ENCODE measurements around the gene INPP5A.

The INPP5A gene

DNA sequence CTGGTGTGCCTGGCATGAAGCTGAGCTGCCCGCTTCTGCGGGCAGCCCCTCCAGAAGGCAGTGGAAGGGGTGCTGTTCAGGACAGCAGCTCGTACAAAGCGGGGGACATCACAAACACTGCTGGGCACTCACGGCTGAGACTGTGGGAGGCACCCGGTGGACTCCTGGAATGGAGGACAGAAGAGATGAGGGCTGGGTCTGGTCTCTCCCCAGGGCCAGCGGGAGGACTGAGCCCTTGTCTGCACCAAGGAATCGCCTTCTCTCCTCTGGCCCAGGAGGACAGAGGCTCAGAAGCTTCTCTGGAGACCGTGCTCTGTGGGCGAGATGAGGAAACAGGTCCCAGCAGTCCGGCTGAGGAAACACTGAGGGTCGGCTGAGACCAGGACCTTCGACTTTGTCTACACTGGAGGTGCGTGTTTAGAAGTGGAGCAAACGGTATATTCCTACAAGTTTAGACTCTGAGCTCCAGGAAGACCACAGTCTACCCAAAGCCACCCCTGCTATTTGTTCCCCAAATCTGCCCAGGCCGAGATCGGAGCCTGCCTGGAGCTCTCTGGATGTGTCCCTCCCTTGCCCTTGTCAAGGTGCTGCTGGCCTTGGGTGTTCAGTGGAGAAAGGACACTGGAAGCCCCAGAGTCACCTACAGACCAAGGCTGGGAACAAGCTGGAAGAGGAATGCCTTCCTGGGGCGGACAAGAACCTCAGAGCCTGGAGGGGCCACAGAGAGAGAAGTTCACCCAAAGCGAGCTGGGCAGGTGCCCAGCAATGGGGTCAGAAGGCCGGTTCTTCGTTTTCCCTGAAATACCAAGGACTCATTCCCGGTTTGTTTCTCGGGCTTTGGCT, 12.9 kb upstream of the INPP5A start:
- no peaks in the 10 kb centered on the region for H3K27me3 ChIP-seq (ENCODE audit: control insufficient read depth, insufficient read depth, low read length)
- peaks cover 16% of the 10 kb centered on the region for H3K4me1 ChIP-seq (ENCODE audit: control insufficient read depth, insufficient read depth, low read length)
- H3K27ac ChIP-seq (ENCODE audit: low read depth, low read length) = no peak overlapping the region
- no peaks in the 10 kb centered on the region for H3K36me3 ChIP-seq (ENCODE audit: control insufficient read depth, insufficient read depth, low read length)
- H3K4me3 ChIP-seq (ENCODE audit: low read length) = no peak overlapping the region
- no peak overlapping the region for H3K9ac ChIP-seq (ENCODE audit: low read length)

DNA sequence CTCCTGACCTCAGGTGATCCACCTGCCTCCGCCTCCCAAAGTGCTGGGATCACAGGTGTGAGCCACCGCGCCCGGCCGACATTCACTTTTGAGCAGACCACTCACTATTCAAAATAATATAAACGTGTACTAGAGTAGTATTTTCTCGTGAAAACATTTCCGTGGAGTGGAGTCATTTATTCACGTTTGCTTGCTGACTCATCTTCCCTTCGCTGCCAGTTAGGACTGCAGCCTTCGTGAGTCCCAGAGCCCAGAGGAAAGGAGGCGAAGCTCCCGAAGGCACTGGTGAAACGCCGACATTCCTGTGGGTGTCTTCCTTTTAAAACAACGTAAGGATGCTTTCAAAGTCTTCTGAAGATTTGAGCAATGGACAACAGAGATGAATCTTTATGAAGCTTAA, 10.9 kb upstream of the INPP5A start:
- no peak overlapping the region for H3K27ac ChIP-seq (ENCODE audit: low read depth, low read length)
- H3K9ac ChIP-seq (ENCODE audit: low read length) = no peak overlapping the region
- no peaks in the 10 kb centered on the region for H3K4me1 ChIP-seq (ENCODE audit: control insufficient read depth, insufficient read depth, low read length)
- no peaks in the 10 kb centered on the region for H3K36me3 ChIP-seq (ENCODE audit: control insufficient read depth, insufficient read depth, low read length)
- no peak overlapping the region for H3K4me3 ChIP-seq (ENCODE audit: low read length)
- no peaks in the 10 kb centered on the region for H3K27me3 ChIP-seq (ENCODE audit: control insufficient read depth, insufficient read depth, low read length)

DNA sequence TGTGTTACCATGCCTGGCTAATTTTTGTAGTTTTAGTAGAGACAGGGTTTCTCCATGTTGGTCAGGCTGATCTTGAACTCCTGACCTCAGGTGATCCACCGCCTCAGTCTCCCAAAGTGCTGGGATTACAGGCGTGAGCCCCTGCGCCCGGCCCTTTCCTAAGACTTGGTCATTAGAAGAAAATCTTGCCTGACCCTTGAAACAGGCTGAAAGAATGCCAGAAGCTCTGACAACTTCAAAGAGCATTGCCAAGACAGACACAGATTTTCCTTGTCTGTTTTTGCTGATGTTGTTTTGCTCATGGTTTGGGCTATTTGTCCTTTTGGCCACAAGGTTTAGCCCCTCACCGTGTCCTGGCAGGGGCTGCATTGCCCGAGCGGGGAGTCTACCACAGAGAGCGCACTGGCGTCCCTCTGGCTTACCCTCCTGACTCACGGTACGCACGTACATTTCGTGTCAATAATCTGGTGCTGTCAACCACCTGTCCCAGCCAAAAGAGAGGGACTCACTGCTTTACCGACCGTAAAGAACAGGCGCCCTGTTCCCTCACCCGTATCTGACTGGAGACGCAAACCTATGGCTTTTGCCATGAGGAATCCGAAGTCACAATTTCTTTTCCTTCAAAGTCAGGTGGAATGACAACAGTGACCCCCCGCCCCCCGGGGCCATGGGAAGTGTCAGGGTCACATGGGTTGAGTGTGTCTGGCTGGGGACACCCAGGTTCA, 10.1 kb upstream of the INPP5A start:
- H3K9ac ChIP-seq (ENCODE audit: low read length) = no peak overlapping the region
- H3K4me3 ChIP-seq (ENCODE audit: low read length) = no peak overlapping the region
- H3K4me1 ChIP-seq (ENCODE audit: control insufficient read depth, insufficient read depth, low read length) = no peaks in the 10 kb centered on the region
- no peaks in the 10 kb centered on the region for H3K27me3 ChIP-seq (ENCODE audit: control insufficient read depth, insufficient read depth, low read length)
- H3K36me3 ChIP-seq (ENCODE audit: control insufficient read depth, insufficient read depth, low read length) = no peaks in the 10 kb centered on the region
- no peak overlapping the region for H3K27ac ChIP-seq (ENCODE audit: low read depth, low read length)

DNA sequence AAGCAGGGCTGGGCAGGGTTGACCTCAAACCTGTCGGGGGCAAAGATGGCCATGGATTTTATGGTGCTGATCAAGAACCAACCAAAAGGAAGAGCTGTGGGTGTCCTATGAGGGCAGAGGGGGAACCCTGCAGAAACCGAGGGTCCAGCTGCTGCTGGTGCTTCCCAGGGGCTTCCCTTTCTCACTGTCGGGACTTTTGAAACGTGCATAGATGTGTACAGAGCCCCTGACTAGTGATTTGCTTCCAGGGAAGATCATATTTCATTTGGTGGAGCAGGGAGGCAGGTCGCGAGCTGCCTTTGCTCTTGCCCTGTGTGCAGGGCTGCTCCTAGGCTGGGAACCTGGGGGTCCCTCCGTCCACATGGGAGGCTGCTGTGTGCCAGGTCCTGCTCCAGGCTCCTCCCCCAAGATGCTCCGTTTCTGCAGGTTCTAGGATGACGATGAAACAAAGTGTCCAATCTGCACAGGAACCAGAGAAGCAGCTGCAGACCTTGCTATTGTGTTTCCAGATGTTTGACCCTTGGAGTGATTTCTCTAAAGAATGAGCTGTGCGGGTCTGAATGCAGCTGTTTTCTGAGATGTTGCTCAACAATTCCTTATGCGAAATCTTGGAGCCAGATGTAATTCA, 9.4 kb upstream of the INPP5A start:
- Histone ChIP-seq H3K27me3 (ENCODE audit: control insufficient read depth, insufficient read depth, low read length) (no peaks in the 10 kb centered on the region), H3K4me3 (ENCODE audit: low read length) (no peak overlapping the region), H3K27ac (ENCODE audit: low read depth, low read length) (no peak overlapping the region), H3K9ac (ENCODE audit: low read length) (no peak overlapping the region), H3K4me1 (ENCODE audit: control insufficient read depth, insufficient read depth, low read length) (no peaks in the 10 kb centered on the region), H3K36me3 (ENCODE audit: control insufficient read depth, insufficient read depth, low read length) (no peaks in the 10 kb centered on the region)

DNA sequence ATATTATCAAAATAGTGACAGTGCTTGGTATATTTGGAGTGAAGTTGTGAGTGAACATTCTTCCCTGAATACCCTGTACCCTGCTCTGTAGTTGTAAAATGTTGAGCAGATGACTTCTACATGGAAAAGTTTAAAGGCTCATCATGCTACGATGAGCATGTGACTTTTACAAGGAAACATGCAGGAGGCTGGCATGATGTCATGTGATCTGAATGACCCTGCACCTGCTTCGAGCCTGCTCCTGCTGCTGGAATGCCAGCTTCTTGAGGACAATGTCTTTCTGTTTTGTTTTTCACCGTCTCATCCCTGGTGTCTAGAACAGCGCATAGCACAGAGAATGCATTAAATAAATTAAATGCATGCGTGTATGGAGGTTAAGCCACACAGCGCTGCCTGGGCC, 5.4 kb upstream of the INPP5A start:
- H3K4me1 ChIP-seq (ENCODE audit: control insufficient read depth, insufficient read depth, low read length) = peaks cover 4% of the 10 kb centered on the region
- H3K9ac ChIP-seq (ENCODE audit: low read length) = no peak overlapping the region
- H3K27ac ChIP-seq (ENCODE audit: low read depth, low read length) = no peak overlapping the region
- H3K27me3 ChIP-seq (ENCODE audit: control insufficient read depth, insufficient read depth, low read length) = no peaks in the 10 kb centered on the region
- no peaks in the 10 kb centered on the region for H3K36me3 ChIP-seq (ENCODE audit: control insufficient read depth, insufficient read depth, low read length)
- no peak overlapping the region for H3K4me3 ChIP-seq (ENCODE audit: low read length)

DNA sequence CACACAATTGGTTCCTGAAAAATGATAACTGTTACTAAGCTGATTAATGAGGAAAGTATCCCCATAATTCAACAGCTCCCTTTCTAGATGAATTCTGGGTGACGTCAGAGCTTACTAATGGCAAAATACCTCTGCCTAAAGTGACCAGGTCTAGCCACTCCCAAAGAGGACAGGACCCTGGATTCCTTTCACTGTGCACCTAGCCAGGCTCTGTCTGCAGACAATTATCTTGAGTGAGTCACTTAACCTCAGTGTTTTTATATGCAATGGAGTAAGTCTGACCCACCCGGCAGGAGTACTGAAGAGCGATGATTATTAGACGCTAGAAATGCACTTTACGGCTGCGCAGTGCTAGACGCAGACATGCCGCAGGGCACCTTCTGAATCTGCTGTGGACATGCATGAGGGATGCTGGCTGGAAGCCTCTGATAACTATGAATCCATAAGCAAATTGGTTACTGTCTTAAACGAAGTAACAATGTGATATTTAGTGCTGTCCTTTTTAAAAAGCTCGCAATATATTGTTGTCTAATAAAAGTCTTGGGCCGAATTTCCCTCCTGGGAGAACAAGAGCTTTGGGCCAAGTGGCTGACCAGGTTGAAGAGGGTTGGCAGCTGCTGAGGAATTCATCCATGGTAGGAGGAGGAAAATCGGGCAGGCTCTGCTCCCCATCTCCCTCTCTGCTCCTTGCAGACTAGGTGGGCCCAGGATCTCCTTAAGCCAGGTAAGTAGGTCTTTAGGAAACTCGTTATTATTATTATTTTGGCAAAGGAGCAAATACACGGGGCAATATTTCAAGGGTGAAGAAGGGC, 4.6 kb upstream of the INPP5A start:
- Histone ChIP-seq H3K27me3 (ENCODE audit: control insufficient read depth, insufficient read depth, low read length) (no peaks in the 10 kb centered on the region), H3K36me3 (ENCODE audit: control insufficient read depth, insufficient read depth, low read length) (no peaks in the 10 kb centered on the region), H3K4me1 (ENCODE audit: control insufficient read depth, insufficient read depth, low read length) (peaks cover 4% of the 10 kb centered on the region), H3K27ac (ENCODE audit: low read depth, low read length) (no peak overlapping the region), H3K9ac (ENCODE audit: low read length) (no peak overlapping the region), H3K4me3 (ENCODE audit: low read length) (no peak overlapping the region)

DNA sequence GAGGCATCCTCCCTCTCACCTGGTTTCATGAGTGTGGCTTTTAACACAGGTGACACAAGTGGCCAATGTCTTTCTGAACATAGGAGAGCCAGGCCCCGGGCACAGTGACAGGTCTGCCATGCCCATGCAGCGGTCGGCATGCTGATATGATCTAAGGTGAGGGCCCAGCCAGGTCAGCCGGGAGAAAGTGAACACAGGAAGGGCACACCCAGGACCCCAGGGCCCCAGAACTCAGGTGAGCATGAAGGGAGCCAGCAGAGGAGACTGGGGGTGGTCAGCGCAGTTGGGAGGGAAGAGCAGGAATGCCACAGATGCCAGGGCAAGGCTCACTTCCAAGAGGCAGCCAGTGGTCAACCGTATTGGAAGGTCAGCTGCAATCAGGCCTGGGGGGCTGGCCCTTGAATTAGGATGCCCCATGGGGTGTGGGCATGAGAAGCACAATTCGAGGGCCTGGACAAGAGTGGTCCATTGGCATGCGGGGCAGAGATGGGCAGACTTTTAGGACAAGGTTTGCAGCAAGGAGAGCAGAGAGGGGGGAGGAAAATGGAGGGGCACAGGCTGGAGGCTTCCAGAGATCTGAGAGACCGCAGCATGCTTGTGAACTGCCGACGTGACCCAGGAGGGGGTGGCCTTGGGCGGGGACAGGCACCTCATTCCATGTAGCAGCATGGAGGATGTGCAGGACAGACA, 3.9 kb upstream of the INPP5A start:
- H3K36me3 ChIP-seq (ENCODE audit: control insufficient read depth, insufficient read depth, low read length) = no peaks in the 10 kb centered on the region
- peaks cover 6% of the 10 kb centered on the region for H3K4me1 ChIP-seq (ENCODE audit: control insufficient read depth, insufficient read depth, low read length)
- H3K27ac ChIP-seq (ENCODE audit: low read depth, low read length) = no peak overlapping the region
- H3K4me3 ChIP-seq (ENCODE audit: low read length) = no peak overlapping the region
- no peak overlapping the region for H3K9ac ChIP-seq (ENCODE audit: low read length)
- no peaks in the 10 kb centered on the region for H3K27me3 ChIP-seq (ENCODE audit: control insufficient read depth, insufficient read depth, low read length)

DNA sequence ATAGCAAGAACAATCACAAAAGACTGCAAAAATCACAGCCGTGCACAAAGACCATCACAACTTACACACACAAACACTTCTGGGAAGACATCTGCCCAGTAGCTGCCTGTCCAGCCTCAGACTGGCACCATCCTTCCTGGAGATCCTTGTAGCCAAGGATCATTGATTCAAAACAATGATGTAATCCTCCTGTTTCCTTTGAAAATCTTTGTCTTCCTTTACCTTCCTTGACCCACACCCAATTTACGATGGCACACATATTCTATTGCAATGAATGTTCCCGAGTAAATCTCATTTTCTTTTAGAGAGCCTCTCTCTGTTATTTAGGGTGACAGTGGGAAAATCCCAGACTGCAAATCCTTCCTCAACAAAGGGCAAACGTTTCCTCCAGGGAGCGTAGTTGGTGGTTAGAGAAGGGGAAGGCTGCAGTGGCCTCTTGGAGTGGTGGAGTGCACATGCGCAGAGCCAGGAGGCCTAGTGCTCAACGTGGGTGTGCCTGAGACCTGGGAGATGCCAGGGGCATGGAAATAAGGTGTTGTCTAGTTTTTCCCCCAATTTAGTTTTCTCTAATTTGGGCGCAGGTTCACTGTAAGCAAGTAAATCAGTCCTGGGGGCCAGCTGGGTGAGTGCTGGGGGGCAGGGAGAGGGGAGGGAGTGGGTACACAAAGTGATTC, 3.1 kb upstream of the INPP5A start:
- no peak overlapping the region for H3K9ac ChIP-seq (ENCODE audit: low read length)
- H3K36me3 ChIP-seq (ENCODE audit: control insufficient read depth, insufficient read depth, low read length) = no peaks in the 10 kb centered on the region
- H3K4me3 ChIP-seq (ENCODE audit: low read length) = no peak overlapping the region
- H3K4me1 ChIP-seq (ENCODE audit: control insufficient read depth, insufficient read depth, low read length) = peaks cover 12% of the 10 kb centered on the region
- no peak overlapping the region for H3K27ac ChIP-seq (ENCODE audit: low read depth, low read length)
- no peaks in the 10 kb centered on the region for H3K27me3 ChIP-seq (ENCODE audit: control insufficient read depth, insufficient read depth, low read length)

DNA sequence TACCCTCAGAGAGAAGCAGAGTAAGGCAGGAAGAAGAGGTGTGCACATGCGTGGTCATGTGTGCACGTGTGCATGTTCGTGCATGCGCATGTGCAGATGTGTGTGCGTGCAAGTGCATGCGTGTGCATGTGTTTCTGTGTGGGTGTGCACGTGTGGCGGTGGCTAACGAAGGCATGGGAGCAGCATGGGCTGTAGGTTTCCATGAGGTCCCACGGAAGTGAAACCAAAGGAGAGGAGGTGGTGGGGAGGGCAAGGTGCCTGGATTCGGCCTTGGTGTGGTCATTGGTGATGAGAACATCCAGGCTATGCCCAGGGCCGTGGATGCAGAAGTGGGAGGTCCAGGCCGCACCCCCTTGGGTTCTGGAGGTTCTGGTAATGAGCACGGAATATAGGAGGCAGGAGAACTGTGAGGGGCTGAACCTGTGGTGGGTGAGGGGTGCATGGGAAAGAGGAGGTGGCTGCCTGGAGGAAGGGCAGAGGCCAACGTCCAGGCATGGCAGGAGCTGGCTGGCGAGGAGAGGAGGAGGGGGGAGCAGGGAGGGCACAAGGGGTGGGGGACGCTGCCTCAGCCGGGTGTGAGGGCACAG, 2.4 kb upstream of the INPP5A start:
- Histone ChIP-seq H3K27ac (ENCODE audit: low read depth, low read length) (no peak overlapping the region), H3K4me3 (ENCODE audit: low read length) (no peak overlapping the region), H3K36me3 (ENCODE audit: control insufficient read depth, insufficient read depth, low read length) (no peaks in the 10 kb centered on the region), H3K9ac (ENCODE audit: low read length) (no peak overlapping the region), H3K27me3 (ENCODE audit: control insufficient read depth, insufficient read depth, low read length) (no peaks in the 10 kb centered on the region), H3K4me1 (ENCODE audit: control insufficient read depth, insufficient read depth, low read length) (peaks cover 16% of the 10 kb centered on the region)

DNA sequence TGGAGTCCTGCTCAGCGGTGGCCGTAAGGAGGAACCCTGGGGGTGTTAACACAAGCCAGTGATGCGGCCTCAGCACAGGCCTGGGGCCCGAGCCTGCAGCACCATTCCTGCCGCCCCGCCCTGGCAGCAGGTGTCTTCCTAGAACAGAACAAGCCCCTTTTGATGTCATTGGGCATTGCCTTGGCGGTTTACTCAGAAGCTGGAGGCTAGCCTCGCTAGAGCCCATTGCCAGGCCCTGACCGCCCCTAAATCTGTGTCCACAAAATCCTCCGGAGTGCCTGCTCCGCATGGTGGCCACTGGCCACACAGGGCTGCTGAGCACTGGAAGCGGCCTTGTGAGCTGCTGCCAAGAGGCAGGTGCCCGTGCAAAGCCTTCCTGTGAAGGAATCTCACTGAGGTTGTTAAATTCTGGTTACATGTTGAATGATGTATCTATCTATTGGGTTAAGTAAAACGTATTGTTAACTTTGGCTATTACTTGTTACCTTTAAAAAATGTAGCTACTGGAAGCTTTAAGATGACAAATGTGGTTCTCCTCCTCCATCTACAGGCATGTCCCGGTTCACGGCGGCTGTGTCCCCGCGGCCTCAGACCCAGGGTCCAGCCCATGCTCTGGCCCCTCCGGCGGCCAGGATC, 1.2 kb upstream of the INPP5A start:
- Histone ChIP-seq H3K27me3 (ENCODE audit: control insufficient read depth, insufficient read depth, low read length) (no peaks in the 10 kb centered on the region), H3K4me3 (ENCODE audit: low read length) (peak overlapping the region; percentile 61), H3K9ac (ENCODE audit: low read length) (peak overlapping the region; percentile 45), H3K4me1 (ENCODE audit: control insufficient read depth, insufficient read depth, low read length) (peaks cover 28% of the 10 kb centered on the region), H3K27ac (ENCODE audit: low read depth, low read length) (peak overlapping the region; percentile 91), H3K36me3 (ENCODE audit: control insufficient read depth, insufficient read depth, low read length) (no peaks in the 10 kb centered on the region)

Measured in rectal smooth muscle tissue (tissue), 1 donor.